NCI-H2171 (cell line): ENCODE data around the gene HENMT1.
A peak's percentile ranks its signal among the peaks of the same experiment; 100 is the strongest.
"Not testable (repeated sequence)": the region's sequence is repeated elsewhere in the genome, so short reads cannot be mapped to it uniquely, and the experiment has no call there.

ENCODE experiments used
- DNase-seq: peaks from one replicate; lab custom pipeline; 2025; lab: John Stamatoyannopoulos, UW

Gene HENMT1

GRCh38 chr1:108670131-108670773, 9.4 kb upstream of the HENMT1 start:
- no peak for DNase-seq

DNA sequence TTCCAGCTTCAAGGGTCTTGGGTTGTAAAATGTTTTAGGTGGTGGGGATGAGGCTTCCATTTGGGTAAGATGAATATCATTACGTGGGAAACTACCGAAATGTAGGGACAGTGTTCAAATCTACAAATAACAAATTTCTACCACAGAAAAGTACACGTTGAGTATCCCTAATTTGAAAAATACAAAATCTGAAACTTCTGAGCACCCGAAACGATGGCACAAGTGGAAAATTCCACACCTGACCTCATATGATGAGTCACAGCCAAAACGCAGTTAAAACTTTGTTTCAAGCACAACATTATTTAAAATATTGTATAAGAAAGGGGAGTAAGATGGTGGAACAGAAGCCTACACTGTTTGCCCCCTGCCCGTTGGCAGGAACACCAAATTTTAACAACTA, 8.8 kb upstream of the HENMT1 start:
- DNase-seq: no peak

DNA sequence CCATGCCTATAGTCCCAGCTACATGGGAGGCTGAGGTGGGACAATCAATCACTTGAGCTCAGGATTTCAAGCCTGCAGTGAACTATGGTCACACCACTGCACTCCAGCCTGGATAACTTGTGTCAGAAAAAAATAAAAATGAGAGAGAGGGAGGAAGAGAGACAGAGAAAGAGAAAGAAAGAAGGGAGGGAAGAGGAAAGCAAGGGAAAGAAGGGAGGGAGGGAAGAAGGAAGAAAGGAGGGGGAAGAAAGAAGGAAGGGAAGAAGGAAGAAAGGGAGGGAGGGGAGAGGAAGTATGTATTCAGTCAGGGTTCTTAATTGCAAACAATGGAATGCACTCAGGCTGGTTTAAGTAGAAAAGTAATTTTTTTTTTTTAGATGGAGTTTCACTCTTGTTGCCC, 7.9 kb upstream of the HENMT1 start:
- DNase-seq: no peak

DNA sequence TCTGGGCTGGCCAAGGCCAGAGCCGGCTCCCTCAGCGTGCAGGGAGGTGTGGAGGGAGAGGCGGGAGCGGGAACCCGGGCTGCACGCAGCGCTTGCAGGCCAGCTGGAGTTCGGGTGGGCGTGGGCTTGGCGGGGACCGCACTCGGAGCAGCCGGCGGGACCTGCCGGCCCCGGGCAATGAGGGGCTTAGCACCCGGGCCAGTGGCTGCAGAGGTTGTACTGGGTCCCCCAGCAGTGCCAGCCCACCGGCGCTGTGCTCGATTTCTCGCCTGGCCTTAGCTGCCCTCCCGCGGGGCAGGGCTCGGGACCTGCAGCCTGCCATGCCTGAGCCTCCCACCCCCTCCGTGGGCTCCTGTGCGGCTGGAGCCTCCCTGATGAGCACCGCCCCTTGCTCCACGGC, 6.5 kb upstream of the HENMT1 start:
- not testable (repeated sequence) for DNase-seq

- no peak for DNase-seq
Observed at GRCh38 chr1:108665771-108666170, 4.9 kb upstream of the HENMT1 start.

DNA sequence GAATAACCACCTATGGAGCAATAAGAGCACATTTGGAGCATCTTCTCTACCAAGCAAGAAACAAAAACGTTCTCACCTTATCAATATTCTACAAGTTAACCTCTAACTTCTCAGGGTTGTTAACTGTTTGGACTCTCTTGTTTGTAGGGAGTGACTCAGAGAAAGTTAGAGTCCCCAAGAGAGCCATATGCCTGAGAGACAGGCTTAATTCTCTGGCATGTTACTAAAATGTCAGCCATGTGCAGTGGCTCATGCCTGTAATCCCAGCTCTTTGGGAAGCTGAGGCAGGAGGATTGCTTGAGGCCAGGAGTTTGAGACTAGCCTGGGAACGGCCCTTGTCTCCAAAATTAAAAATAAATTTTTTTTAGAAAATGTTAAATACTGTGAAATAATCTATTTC, 4.2 kb upstream of the HENMT1 start:
- DNase-seq: no peak

DNA sequence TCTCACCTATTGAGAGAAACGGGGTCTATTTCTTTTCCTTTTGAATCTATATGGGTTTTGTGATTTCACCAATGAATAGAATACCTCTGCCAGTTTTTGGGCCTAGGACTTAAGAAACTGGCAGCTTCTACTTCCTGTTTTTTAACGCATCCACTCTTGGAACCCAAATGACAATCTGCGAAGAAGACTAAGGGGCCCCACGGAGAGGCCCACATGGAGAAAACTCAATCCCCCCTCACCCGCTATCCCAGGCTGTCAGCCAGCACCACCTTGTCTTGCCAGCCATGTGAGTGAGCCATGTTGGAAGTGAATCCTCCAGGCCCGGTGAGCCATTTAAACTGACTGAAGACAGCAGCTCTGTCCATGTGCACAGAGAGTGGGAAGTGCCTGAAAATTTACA, 3.6 kb upstream of the HENMT1 start:
- no peak for DNase-seq

DNA sequence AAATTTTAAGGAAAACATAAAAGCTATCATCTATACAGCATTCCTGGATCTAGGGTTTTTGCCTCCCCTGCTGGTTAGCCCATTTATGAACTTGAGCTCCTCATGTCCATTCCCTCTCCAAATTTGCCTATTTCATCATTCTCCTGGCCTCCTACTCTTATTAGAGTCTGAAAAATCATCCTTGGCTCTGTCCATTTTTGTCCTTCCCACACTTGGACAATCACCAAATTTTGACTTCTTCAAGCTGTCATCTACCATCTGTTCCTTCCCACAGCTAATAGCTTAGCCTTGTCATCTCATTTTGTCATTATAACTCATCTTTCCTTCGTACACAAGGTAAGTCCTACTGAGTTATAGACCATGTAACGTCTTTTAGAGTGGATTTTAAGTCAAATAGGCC, 2.2 kb upstream of the HENMT1 start:
- DNase-seq: no peak

GRCh38 chr1:108657356-108658080, 3.4 kb downstream of the HENMT1 start:
- DNase-seq: no peak

GRCh38 chr1:108653431-108654105, 7.3 kb downstream of the HENMT1 start:
- no peak for DNase-seq

GRCh38 chr1:108646648-108647269, 14.1 kb downstream of the HENMT1 start:
- DNase-seq: no peak

DNA sequence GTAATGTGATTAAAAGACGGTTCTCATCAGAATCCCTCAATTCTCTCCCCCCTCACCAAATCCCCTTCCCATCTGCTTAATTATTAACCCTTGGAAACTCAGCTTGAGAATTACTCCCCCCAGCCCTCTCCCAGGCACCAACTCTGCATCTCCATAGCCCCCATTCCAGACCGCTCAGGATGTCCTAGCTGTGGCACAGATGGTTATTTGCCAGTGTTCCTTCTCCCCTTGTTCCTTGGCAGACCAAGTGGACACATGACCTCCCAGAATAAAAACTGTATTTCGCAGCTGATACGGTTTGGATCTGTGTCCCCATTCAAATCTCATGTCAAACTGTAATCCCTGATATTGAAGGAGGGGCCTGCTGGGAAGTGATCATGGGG, 14.6 kb downstream of the HENMT1 start:
- no peak for DNase-seq

GRCh38 chr1:108645564-108646184, 15.2 kb downstream of the HENMT1 start:
- DNase-seq: no peak

- DNase-seq: no peak
Observed at GRCh38 chr1:108644984-108645383, 15.9 kb downstream of the HENMT1 start.

GRCh38 chr1:108643492-108644335, 17.2 kb downstream of the HENMT1 start:
- DNase-seq: peak; percentile 41

DNA sequence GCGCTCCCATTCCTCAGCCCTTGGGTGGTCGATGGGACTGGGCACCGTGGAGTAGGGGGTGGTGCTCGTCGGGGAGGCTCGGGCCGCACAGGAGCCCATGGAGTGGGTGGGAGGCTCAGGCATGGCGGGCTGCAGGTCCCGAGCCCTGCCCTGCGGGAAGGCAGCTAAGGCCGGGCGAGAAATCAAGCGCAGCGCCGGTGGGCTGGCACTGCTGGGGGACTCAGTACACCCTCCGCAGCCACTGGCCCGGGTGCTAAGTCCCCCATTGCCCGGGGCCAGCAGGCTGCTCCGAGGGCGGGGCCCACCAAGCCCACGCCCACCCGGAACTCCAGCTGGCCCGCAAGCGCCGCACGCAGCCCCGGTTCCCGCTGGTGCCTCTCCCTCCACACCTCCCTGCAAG, 20.0 kb downstream of the HENMT1 start:
- not testable (repeated sequence) for DNase-seq

DNA sequence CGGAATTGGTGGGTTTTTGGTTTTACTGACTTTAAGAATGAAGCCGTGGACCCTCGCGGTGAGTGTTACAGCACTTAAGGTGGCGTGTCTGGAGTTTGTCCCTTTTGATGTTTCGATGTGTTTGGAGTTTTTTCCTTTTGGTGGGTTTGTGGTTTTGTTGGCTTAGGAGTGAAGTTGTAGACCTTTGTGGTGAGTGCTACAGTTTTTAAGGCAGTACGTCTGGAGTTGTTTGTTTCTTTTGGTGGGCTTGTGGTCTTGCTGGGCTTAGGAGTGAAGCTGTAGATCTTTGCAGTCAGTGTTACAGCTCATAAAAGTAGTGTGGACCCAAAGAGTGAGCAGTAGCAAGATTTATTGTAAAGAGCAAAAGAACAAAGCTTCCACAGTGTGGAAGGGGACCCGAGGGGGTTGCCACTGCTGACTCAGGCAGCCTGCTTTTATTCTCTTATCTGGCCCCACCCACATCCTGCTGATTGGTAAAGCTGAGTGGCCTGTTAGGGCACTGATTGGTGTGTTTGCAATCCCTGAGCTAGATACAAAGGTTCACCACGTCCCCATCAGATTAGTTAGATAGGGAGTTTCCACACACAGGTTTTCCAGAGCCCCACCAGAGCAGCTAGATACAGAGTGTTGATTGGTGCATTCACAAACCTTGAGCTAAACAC, 20.9 kb downstream of the HENMT1 start:
- no peak for DNase-seq

- no peak for DNase-seq
Observed at GRCh38 chr1:108636876-108637275, 24.0 kb downstream of the HENMT1 start.

DNA sequence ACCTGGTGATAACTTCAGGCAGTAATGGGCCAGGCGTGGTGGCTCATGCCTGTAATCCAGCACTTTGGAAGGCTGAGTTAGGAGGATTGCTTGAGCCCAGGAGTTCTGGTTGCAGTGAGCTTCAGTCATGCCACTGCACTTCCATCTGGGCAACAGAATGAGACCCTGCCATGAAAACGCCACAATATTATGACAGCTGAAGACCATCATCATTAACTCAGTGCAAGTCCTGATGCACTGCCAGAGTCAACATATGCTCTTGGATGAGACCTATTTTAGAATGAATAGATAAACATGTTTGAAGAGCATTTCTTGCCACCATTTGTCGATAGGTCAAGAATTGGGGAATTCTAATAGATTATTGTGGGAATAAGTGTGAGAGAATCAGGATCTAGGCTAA, 26.4 kb downstream of the HENMT1 start:
- no peak for DNase-seq

GRCh38 chr1:108628665-108629064, 32.2 kb downstream of the HENMT1 start:
- no peak for DNase-seq

- DNase-seq: no peak
Observed at GRCh38 chr1:108627951-108628350, 32.9 kb downstream of the HENMT1 start.
